GM19238 (cell line): Measurements from ENCODE around the gene CDKN3.
A peak's percentile ranks its signal among the peaks of the same experiment; 100 is the strongest.

Experiments
- DNase-seq: peaks from one replicate; pipeline ENCODE4 v3.0.0; 2011; ENCODE audit warnings: low spot score; ENCODE audit not compliant: insufficient read length

Gene CDKN3

DNA sequence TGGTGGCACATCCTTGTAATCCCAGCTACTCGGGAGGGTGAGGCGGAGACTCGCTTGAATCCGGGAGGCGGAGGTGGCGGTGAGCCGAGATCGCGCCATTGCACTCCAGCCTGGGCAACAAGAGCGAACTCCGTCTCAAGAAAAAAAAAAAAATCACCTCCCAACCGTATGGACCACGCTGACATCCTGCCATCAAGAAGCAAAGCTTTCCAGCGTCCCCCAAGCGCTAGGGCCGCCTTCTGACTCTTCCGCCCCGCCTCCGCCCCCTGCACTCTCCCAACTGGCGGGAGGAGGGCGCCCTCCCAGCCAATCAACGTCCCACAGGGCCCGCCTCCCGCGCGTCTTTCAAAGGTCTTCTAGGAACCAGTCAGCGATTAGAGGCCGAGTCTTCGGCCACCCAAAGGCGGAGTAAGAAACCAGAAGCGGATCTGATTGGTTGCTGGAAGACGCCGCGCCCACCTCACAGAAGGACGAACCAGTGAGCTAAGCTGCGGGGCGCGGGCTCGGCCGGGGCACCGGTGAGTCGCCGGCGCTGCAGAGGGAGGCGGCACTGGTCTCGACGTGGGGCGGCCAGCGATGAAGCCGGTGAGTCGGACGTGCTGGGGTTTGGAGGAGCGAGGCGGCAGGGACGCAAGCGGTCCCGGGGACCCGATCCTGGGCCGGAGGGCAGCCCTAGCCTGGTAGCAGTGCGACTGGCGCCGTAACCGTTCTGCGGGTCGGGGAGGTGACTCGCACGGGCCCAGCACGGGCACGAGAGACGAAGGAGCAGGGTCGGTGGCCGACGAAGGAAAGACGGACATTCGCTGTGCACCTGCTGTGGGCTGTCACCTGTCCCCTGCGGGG lies at the start of gene CDKN3:
Gene CDKN3, plus strand, starts transcription at position 515 of the 843 bp plus-strand sequence. Its CDS starts 62 bp downstream, at position 577.
- DNase-seq: peak; percentile 94

GRCh38 chr14:54347044-54347443 lies 49.8 kb upstream of the CDKN3 start:
- no peak for DNase-seq

DNA sequence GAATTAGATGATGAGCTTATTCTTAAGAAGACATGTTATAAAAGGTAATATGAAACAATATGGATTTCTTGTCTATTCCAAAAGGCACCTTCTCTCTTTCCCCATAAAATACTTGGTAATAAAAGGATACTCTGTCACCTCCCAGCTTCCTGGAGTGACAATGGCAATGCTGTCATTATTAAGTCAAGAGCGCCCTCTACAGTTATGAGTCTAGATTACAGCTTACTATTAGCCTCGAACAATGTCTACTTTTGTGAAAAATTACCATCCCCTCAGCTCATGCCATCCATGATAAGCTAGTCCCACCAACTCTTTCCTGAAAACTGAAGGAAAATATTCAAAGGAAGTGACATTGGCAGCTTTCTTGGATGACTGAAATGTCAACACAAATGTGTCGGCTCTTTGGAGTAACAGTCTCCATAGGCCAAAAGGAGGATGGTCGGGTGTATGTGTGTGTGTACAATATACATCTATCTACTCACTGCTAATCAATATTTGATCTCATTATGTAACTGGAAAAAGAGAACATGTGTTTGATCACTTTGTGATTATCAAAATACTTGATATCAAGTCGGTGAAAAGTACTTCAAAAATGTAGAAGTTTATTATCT lies 48.7 kb upstream of the CDKN3 start:
- DNase-seq: peak; percentile 13

DNA sequence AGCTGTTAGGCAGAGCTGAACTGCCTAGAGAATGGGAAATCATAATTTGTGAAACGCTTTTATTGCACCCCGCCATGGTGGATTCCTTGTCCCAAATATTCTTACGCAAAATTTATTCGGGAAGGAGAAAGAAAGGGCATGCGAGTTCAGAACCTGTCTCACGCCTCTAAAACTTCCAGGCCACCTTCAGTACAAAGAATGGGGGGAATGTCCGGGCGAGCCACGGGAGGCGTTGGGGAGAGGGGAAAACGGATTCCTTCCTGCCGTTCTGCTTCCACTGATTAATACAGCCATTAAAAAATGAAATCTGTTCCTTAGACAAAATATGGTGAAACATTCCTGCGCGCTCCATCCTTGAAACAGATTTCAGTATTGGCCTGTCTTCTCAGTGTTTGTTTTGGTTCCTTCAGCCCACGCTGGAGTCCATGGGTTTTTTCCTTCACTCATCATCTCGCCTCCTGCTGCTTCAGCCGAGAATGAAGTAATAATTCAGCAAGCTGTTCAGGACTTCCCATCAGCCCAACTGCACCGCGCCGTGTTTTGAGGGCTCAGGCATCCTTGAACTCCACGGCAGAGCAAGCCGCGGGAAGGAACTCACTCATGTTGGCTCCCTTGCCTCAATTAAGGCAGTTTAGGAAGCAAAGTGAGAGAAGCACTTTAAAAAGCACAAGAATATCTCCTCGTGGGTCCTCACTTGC lies 47.7 kb upstream of the CDKN3 start:
- no peak for DNase-seq

DNA sequence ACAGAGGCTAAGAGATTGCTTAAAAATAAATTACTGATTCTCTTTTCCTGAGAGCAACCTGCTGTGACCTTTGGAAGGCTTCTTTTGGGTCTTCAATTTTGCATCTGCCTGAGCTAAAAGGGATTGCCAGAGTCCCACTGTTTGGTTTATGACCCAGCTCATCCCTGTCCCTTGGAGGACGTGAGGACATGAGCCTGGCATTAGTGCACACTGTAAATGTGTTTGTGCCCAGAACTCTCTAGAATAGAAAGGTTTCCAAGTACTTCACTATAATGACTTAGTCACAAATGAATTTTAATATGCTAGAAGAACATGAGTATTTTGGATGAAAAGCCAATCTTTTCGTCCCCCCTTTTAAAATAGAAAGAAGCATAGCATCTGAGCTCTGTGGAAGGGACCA lies 47.1 kb upstream of the CDKN3 start:
- DNase-seq: no peak

- DNase-seq: no peak
Measured at GRCh38 chr14:54350203-54350602, 46.6 kb upstream of the CDKN3 start.

DNA sequence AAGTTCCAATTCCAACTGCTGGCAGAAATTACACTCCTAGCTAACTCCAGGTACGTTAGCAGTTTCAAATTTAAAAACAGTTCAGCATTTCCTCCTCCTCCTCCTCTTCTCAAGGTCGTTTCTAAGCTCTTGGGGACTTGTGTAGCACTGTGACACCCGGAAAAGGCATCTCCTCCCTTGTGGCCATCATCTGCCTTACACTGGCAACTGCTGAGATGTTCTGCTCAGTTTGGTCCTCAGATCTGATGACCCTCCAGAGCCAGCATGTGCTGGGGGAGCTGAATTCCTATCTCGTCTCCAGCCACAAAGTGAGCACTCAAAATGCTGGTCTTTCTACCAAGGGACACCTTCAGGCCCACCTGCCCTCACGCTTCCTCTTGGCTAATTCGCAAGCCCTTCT lies 43.5 kb upstream of the CDKN3 start:
- DNase-seq: no peak

- no peak for DNase-seq
Measured at GRCh38 chr14:54353694-54354093, 43.1 kb upstream of the CDKN3 start.

GRCh38 chr14:54354096-54354495 lies 42.7 kb upstream of the CDKN3 start:
- DNase-seq: no peak

DNA sequence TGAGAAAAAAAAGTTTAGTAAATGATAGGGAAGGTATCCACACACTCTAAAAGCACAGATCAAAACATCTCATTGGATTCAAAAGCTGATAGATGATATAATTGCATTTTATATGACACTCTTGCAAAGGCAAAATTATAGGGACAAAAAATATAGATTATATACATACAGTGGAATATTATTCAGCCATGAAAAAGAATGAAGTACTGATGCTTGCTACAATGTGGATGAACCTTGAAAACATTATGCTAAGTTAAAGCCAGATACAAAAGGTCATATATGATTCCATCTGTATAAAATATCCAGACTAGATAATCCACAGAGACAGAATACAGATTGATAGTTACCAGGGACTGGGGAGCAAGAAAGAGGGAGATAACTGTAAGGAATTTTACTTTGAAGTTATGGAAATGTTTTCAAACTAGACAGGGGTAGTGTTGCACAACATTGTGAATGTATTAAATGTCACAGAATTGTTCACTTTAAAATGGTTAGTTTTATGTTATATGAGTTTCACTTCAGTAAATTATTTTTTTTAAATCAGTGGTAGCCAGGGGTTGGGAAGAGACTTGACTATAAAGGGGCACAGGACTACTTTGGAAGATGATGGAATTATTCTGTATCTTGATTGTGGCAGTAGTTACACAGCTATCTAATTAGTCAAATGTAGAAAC lies 41.7 kb upstream of the CDKN3 start:
- no peak for DNase-seq

GRCh38 chr14:54355698-54356097 lies 41.1 kb upstream of the CDKN3 start:
- no peak for DNase-seq

- DNase-seq: no peak
Measured at GRCh38 chr14:54356172-54356571, 40.6 kb upstream of the CDKN3 start.

GRCh38 chr14:54360667-54361066 lies 36.1 kb upstream of the CDKN3 start:
- DNase-seq: no peak

GRCh38 chr14:54362089-54362504 lies 34.7 kb upstream of the CDKN3 start:
- DNase-seq: no peak

DNA sequence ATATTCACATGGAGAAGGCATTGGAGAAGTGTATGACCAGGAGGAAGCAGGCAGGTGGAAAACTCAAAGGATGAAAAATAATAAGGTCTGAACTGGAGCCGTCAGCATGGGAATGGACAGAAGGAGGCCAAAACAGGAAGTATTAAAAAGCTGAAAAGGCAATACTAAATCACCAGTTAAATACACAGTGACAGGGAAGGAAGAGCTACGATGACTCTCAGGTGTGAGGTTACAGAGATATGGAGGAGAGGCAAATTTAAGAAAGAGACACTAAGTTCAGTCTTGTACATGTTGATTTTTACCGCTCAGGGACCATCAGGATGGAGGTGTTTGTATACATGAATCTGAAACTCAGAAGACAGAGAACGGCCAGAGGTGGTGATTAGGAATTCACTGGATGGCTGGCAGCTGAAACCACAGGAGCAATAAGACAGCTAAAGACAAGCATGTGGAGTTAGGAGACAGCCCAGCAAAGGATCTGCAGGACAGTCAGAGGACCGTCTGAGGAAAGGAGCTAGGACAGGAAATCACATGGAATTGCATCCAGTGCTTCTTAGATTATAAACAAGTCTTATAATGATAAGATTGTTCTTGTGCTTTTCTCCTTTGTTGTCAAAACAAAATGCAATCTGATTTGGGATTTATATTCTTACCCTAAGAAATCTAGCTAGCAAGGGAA lies 33.9 kb upstream of the CDKN3 start:
- no peak for DNase-seq

DNA sequence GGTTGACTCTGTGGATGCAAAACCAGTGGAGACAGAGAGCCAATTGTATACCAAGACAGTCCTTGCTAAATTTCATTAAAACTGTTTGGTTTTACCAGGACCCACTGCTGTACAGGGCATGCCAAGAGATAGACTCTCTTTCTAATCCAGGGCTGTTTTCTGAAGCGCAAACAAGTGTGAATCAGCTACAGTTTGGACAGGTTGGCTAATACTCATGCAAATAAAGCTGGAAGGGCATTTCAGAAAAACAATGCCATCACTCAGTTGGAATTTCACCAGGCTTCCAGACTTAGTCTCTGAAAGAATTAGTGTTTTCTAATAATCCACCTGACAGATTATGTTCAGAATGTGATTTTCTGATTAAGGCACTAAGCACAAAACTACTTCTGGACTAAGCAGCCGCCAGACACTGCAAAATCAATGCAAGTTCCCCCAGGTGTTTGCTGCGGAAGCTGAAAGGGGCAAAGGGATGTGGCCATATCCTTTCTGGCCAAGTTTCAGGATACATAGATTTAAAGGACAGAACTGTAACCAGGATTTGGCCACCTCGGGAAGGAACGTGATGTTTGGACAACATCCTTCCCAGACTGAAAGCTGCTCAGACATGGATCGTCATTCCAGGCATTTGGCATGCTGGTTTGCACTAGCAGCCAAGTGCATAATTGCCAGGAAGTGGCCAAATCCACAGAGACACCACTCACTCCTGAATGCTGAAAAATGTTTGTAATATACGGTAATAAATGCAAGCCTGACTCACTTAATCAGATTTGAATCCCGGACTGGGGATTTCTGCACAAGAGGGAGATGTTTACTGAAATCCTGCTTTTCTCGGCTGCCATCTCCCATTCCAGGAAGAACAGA lies 32.0 kb upstream of the CDKN3 start:
- no peak for DNase-seq

DNA sequence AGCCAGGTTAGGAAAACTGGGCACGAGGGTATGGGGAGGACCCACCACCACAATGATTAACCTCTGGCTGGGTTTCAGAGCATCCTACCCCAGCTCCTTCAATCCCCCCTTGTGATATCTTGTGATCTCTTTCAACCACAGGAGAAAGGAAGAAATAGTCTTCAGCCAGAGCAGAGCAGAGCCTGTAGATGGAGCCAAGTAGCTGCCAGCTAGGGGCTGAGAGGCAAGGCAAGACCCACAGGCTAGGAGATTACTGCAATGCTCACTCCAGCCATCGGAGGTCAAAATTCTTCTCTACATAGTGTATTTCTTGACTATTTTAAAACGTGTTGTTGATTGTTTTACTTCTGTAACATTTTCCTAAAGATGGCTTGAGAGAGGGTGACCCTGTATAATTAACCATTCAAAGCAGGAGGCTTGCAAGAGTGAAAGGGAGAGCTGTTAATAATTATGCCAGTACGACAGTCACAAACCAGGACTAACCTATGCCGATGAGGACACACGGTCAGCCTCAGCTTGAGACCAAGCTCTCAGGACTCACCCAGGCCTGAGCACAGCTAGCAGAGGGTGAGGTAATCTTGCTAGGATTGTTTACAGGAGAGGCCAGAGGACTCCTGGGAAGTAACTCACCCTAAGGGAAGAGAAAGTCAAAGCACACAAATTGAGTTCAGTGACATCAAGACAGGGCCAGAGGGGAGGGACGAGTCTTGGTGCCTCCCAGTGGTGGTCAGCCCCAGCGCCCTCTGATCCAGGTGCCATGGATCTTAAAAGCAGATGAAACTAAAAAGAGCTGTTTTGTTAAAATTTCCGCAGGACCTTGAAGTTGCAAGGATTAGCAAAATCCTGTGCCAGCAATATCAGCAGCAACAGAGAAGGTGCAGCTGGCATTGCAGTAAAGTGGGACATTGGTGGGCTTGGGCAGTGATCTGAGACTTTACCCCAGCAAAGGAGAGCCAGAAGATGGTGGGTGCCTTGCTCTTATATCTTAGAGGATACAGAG lies 29.8 kb upstream of the CDKN3 start:
- DNase-seq: no peak

DNA sequence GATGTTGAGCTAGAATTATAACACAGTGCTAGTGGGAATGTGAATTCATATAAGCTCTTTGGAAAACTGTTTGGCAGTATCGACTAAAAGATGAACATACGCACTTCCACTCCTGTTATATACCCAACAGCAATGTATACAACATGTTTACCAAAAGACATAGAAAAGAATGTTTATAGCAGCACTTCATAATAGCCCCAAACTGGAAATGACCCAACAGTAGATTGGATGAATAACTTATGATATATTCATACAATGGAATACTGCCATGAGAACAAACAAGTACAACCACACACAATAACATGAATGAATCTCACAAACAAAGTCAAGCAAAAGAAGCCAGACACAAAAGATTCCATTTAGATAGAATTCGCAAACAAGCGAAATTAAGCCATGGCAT lies 28.5 kb upstream of the CDKN3 start:
- DNase-seq: no peak

- DNase-seq: no peak
Measured at GRCh38 chr14:54369343-54369742, 27.5 kb upstream of the CDKN3 start.
